GM19240 (cell line): ENCODE measurements around the gene TUBA4B.

Source experiments
- DNase-seq: peaks from one replicate; pipeline ENCODE4 v3.0.0; 2011; ENCODE audit warnings: low spot score; ENCODE audit not compliant: insufficient read length

Gene TUBA4B

GRCh38 chr2:219314804-219315468 lies 61.9 kb downstream of the TUBA4B start:
- DNase-seq, result no peak
